SU-DHL-6 (cell line): ENCODE measurements around the gene CDKN2AIPNL.
"Not testable (repeated sequence)": the region's sequence is repeated elsewhere in the genome, so short reads cannot be mapped to it uniquely, and the experiment has no call there.

Experiments used
- H2AFZ ChIP-seq: fragments of 200-600 bp; sonication (generic); 2 replicates; pipeline ENCODE4 v1.6.1; 2014; ENCODE audit warnings: low read depth, mild to moderate bottlenecking, moderate library complexity, mixed read lengths, antibody characterized with exemption, low read length; ENCODE audit not compliant: severe bottlenecking
- H3F3A ChIP-seq: fragments of 200-600 bp; shearing (Covaris generic); 2 replicates; pipeline ENCODE4 v1.6.0; 2016; ENCODE audit warnings: antibody characterized with exemption, mild to moderate bottlenecking; ENCODE audit not compliant: insufficient read depth
- H3K27ac ChIP-seq: fragments of 200-600 bp; sonication (generic); 2 replicates; pipeline ENCODE4 v1.5.1; 2016; ENCODE audit warnings: low read depth, mild to moderate bottlenecking, low read length, moderate library complexity, mixed read lengths
- H3K27me3 ChIP-seq: fragments of 200-600 bp; sonication (generic), shearing (Covaris generic); 2 replicates; pipeline ENCODE4 v1.6.0; 2014; ENCODE audit warnings: mild to moderate bottlenecking, low read length
- H3K36me3 ChIP-seq: fragments of 200-600 bp; sonication (generic); 2 replicates; pipeline ENCODE4 v1.6.1; 2014; ENCODE audit warnings: mild to moderate bottlenecking, low read length, mixed read lengths
- H3K4me2 ChIP-seq: fragments of 300-600, 200-600 bp; shearing (Covaris generic), sonication (generic); 2 replicates; pipeline ENCODE4 v1.6.0; 2014; ENCODE audit warnings: low read length, low read depth, mild to moderate bottlenecking; ENCODE audit not compliant: poor library complexity, severe bottlenecking
- H3K4me3 ChIP-seq: fragments of 200-600 bp; sonication (generic); 2 replicates; pipeline ENCODE4 v1.5.1; 2014; ENCODE audit warnings: antibody characterized with exemption, low read length, mild to moderate bottlenecking, mixed read lengths; ENCODE audit not compliant: insufficient read depth, poor library complexity, severe bottlenecking
- H3K79me2 ChIP-seq: fragments of 200-600 bp; sonication (generic); 2 replicates; pipeline ENCODE4 v1.6.1; 2014; ENCODE audit warnings: mild to moderate bottlenecking, low read length, moderate library complexity; ENCODE audit not compliant: insufficient read depth
- H3K9ac ChIP-seq: fragments of 200-600 bp; sonication (generic); 2 replicates; pipeline ENCODE4 v1.7.0; 2014; ENCODE audit warnings: mild to moderate bottlenecking, low read length
- H3K9me2 ChIP-seq: fragments of 200-600 bp; sonication (generic); replicated peaks from 2 replicates; pipeline ENCODE4 v1.6.1; 2014; ENCODE audit warnings: low read length; ENCODE audit not compliant: insufficient read depth
- H3K9me3 ChIP-seq: fragments of 200-600 bp; sonication (generic); 2 replicates; pipeline ENCODE4 v1.6.1; 2014; ENCODE audit warnings: low read length, mixed read lengths; ENCODE audit not compliant: insufficient read depth
- H4K20me1 ChIP-seq: fragments of 200-600 bp; sonication (generic); 2 replicates; pipeline ENCODE4 v1.6.1; 2014; ENCODE audit warnings: low read depth, mild to moderate bottlenecking, antibody characterized with exemption, low read length, moderate library complexity, mixed read lengths
- CTCF ChIP-seq: fragments of 200-600 bp; sonication (generic); IDR thresholded peaks from one replicate; pipeline ENCODE4 v1.5.1; 2017; ENCODE audit warnings: antibody characterized with exemption, mild to moderate bottlenecking, low read length, moderate library complexity; ENCODE audit not compliant: insufficient read depth, poor library complexity, severe bottlenecking
- EZH2phosphoT487 ChIP-seq: fragments of 200-600 bp; sonication (generic), shearing (Covaris generic); conservative IDR thresholded peaks from 2 replicates; pipeline ENCODE4 v1.6.1; 2018; ENCODE audit warnings: mild to moderate bottlenecking, antibody characterized with exemption, low read length, moderate library complexity, mixed read lengths

Gene CDKN2AIPNL

GRCh38 chr5:134374232-134374631, 37.4 kb downstream of the CDKN2AIPNL start:
- no peak for TF ChIP-seq EZH2phosphoT487
- no peak for TF ChIP-seq CTCF
- H3K4me3 ChIP-seq, result no peak overlapping the region
- no peak overlapping the region for H3K27ac ChIP-seq
- no peaks in the 10 kb centered on the region; the same call in 1 of the 2 replicates for H3F3A ChIP-seq
- H3K9me3 ChIP-seq, result no peaks in the 10 kb centered on the region
- peaks cover 68% of the 10 kb centered on the region for H3K79me2 ChIP-seq
- H3K27me3 ChIP-seq, result no peaks in the 10 kb centered on the region
- peak overlapping the region; percentile 11 for H3K4me2 ChIP-seq
- H3K9ac ChIP-seq, result no peak overlapping the region
- no peaks in the 10 kb centered on the region for H3K9me2 ChIP-seq
- H3K36me3 ChIP-seq, result peaks cover 3% of the 10 kb centered on the region; the same call in 1 of the 2 replicates
- peaks cover 4% of the 10 kb centered on the region; the same call in 1 of the 2 replicates for H4K20me1 ChIP-seq
- H2AFZ ChIP-seq, result no peak overlapping the region

- not testable (repeated sequence) for H3K9me3 ChIP-seq, H3F3A ChIP-seq, H3K27me3 ChIP-seq, H3K9ac ChIP-seq, H3K9me2 ChIP-seq, H4K20me1 ChIP-seq, H3K27ac ChIP-seq, H3K36me3 ChIP-seq, H2AFZ ChIP-seq, H3K4me3 ChIP-seq
- Histone ChIP-seq H3K79me2 (peaks cover 68% of the 10 kb centered on the region), H3K4me2 (peak overlapping the region; percentile 11)
These were observed 38.0 kb downstream of the CDKN2AIPNL start for GRCh38 chr5:134373633-134374032.

- Histone ChIP-seq H3K9ac (peak overlapping the region; percentile 100), H3K9me2 (no peaks in the 10 kb centered on the region), H2AFZ (peak overlapping the region; percentile 99), H3K36me3 (peaks cover 6% of the 10 kb centered on the region; the same call in 1 of the 2 replicates), H3K9me3 (no peaks in the 10 kb centered on the region), H3F3A (peaks cover 7% of the 10 kb centered on the region; the same call in 1 of the 2 replicates), H3K27ac (peak overlapping the region; percentile 53), H4K20me1 (peaks cover 4% of the 10 kb centered on the region; the same call in 1 of the 2 replicates), H3K27me3 (no peaks in the 10 kb centered on the region), H3K79me2 (peaks cover 54% of the 10 kb centered on the region), H3K4me2 (peak overlapping the region; percentile 98), H3K4me3 (peak overlapping the region; percentile 94)
- no peak for TF ChIP-seq EZH2phosphoT487
These were observed 39.8 kb downstream of the CDKN2AIPNL start for GRCh38 chr5:134371834-134372340.

GRCh38 chr5:134370871-134371833, 40.5 kb downstream of the CDKN2AIPNL start, which contains the start of gene UBE2B:
TSS of gene UBE2B (plus strand) at chr5:134371569. CDS start at chr5:134371596, 27 bp downstream.
- H3K4me3 ChIP-seq, result peak within 1 kb of the TSS; percentile 94
- H3K36me3 ChIP-seq, result 0 out of 2 replicates have a peak, but pooled peaks cover 3% of the 10 kb centered on the region
- no peaks in the 10 kb centered on the region for H3K9me3 ChIP-seq
- no peaks in the 10 kb centered on the region for H3K9me2 ChIP-seq
- peak within 1 kb of the TSS; percentile 99 for H2AFZ ChIP-seq
- peaks cover 56% of the 10 kb centered on the region for H3K79me2 ChIP-seq
- peaks cover 7% of the 10 kb centered on the region; the same call in 1 of the 2 replicates for H3F3A ChIP-seq
- TF ChIP-seq CTCF, result no peak
- TF ChIP-seq EZH2phosphoT487, result no peak
- peak within 1 kb of the TSS; percentile 82 for H3K27ac ChIP-seq
- H4K20me1 ChIP-seq, result peaks cover 4% of the 10 kb centered on the region; the same call in 1 of the 2 replicates
- peak within 1 kb of the TSS; percentile 100 for H3K9ac ChIP-seq
- peak within 1 kb of the TSS; percentile 98 for H3K4me2 ChIP-seq
- no peaks in the 10 kb centered on the region for H3K27me3 ChIP-seq
